ENCODE results near the gene SH3TC2. TPM values are rescaled to one million over a fixed set of nuclear protein-coding genes. Genes with fewer than 3 reads are reported as not detected.

The SH3TC2 gene
- total RNA-seq, 2 donors from 2014 or later, result 0.66 to 2.5 TPM

- H3K27me3 ChIP-seq, result no peaks in the 10 kb centered on the region
- no peak overlapping the region for H3K9ac ChIP-seq (ENCODE audit: low read depth in 2 of 2, low read length in 2 of 2)
- no peak for TF ChIP-seq CTCF (IDR thresholded peaks at IDR 0.05)
- no peaks in the 10 kb centered on the region for H3K36me3 ChIP-seq
- no peak overlapping the region for H3K4me3 ChIP-seq
- intact Hi-C loops (cut with DNase I), result no loop called here
- no peaks in the 10 kb centered on the region for H3K4me1 ChIP-seq
- no peaks in the 10 kb centered on the region for H3K9me3 ChIP-seq
- H3K27ac ChIP-seq, result peak overlapping the region; percentile 12
- peak; percentile 25 for DNase-seq
Observed at GRCh38 chr5:149005077-149005892, 57.6 kb downstream of the SH3TC2 start.

- no peaks in the 10 kb centered on the region for H3K9me3 ChIP-seq
- no peak for TF ChIP-seq CTCF (IDR thresholded peaks at IDR 0.05)
- no peaks in the 10 kb centered on the region for H3K4me1 ChIP-seq
- no peak overlapping the region for H3K4me3 ChIP-seq
- DNase-seq, result no peak
- no peaks in the 10 kb centered on the region for H3K36me3 ChIP-seq
- no peaks in the 10 kb centered on the region for H3K27me3 ChIP-seq
- H3K9ac ChIP-seq (ENCODE audit: low read depth in 2 of 2, low read length in 2 of 2), result no peak overlapping the region
- no peak overlapping the region for H3K27ac ChIP-seq
- intact Hi-C loops (cut with DNase I), result no loop called here
Observed at GRCh38 chr5:149004559-149004958, 58.3 kb downstream of the SH3TC2 start.

GRCh38 chr5:149002761-149003689 lies 59.8 kb downstream of the SH3TC2 start:
- Histone ChIP-seq H3K9me3 (no peaks in the 10 kb centered on the region), H3K27ac (no peak overlapping the region), H3K4me1 (no peaks in the 10 kb centered on the region), H3K4me3 (no peak overlapping the region), H3K36me3 (no peaks in the 10 kb centered on the region), H3K27me3 (no peaks in the 10 kb centered on the region), H3K9ac (ENCODE audit: low read depth in 2 of 2, low read length in 2 of 2) (no peak overlapping the region)
- TF ChIP-seq CTCF (IDR thresholded peaks at IDR 0.05), result no peak
- no peak for DNase-seq
- intact Hi-C loops (cut with DNase I), result no loop called here

- Histone ChIP-seq H3K9me3 (no peaks in the 10 kb centered on the region), H3K36me3 (no peaks in the 10 kb centered on the region), H3K9ac (ENCODE audit: low read depth in 2 of 2, low read length in 2 of 2) (no peak overlapping the region), H3K4me1 (no peaks in the 10 kb centered on the region), H3K27ac (no peak overlapping the region), H3K4me3 (no peak overlapping the region), H3K27me3 (no peaks in the 10 kb centered on the region)
- intact Hi-C loops (cut with DNase I), result no loop called here
- no peak for TF ChIP-seq CTCF (IDR thresholded peaks at IDR 0.05)
- no peak for DNase-seq
Observed at GRCh38 chr5:149002053-149002452, 60.8 kb downstream of the SH3TC2 start.

GRCh38 chr5:149001162-149001561 lies 61.7 kb downstream of the SH3TC2 start:
- intact Hi-C loops (cut with DNase I), result loop anchor here (2.0 kb wide), 1 partner anchor 264 kb away; no protein-coding TSS in a partner anchor
- Histone ChIP-seq H3K4me3 (no peak overlapping the region), H3K27ac (no peak overlapping the region), H3K9me3 (no peaks in the 10 kb centered on the region), H3K36me3 (no peaks in the 10 kb centered on the region), H3K9ac (ENCODE audit: low read depth in 2 of 2, low read length in 2 of 2) (no peak overlapping the region), H3K4me1 (no peaks in the 10 kb centered on the region), H3K27me3 (no peaks in the 10 kb centered on the region)
- no peak for TF ChIP-seq CTCF (IDR thresholded peaks at IDR 0.05)
- no peak for DNase-seq
